ENCODE measurements around the gene CNN1.

GRCh38 chr19:11570039-11570462, 31.4 kb downstream of the CNN1 start:
- TF ChIP-seq CTCF (IDR thresholded peaks at IDR 0.05) (no peak), POLR2A (IDR thresholded peaks at IDR 0.05) (no peak)

All from vagina (tissue), 2 donors.